ENCODE data around the gene SPTBN2. TPM values are rescaled to one million over a fixed set of nuclear protein-coding genes. Genes with fewer than 3 reads are reported as not detected.

The SPTBN2 gene
- 62.0 to 63.4 TPM (median 62.4 TPM) in 3 replicates for total RNA-seq

- peaks cover 28% of the 10 kb centered on the region for H3K4me1 Mint-ChIP-seq
- no peaks in the 10 kb centered on the region for H3K36me3 Mint-ChIP-seq
- no peaks in the 10 kb centered on the region for H3K9me3 Mint-ChIP-seq
- TF ChIP-seq CTCF (IDR thresholded peaks at IDR 0.05; ENCODE audit: unreplicated experiment) = no peak
- peak within 1 kb of the TSS; percentile 82 for H3K4me3 Mint-ChIP-seq
- peak in 1 of 2 experiments; percentile 65 for DNase-seq (ENCODE audit: low spot score in 2 of 2, unreplicated experiment in 2 of 2)
- peak within 1 kb of the TSS; percentile 79 for H3K27ac Mint-ChIP-seq
- peaks cover 45% of the 10 kb centered on the region for H3K27me3 Mint-ChIP-seq (ENCODE audit: low read depth)
Observed at GRCh38 chr11:66728693-66729385, at the start of gene SPTBN2. Gene SPTBN2 (minus strand): TSS chr11:66729216. CDS start chr11:66721240, 7,976 bp downstream.

- Mint-ChIP-seq H3K9me3 (no peaks in the 10 kb centered on the region), H3K27me3 (ENCODE audit: low read depth) (no peaks in the 10 kb centered on the region), H3K27ac (peak overlapping the region; percentile 47), H3K4me1 (peaks cover 8% of the 10 kb centered on the region), H3K36me3 (peaks cover 8% of the 10 kb centered on the region), H3K4me3 (no peak overlapping the region)
- DNase-seq (ENCODE audit: low spot score in 2 of 2, unreplicated experiment in 2 of 2) = no peak
- no peak for TF ChIP-seq CTCF (IDR thresholded peaks at IDR 0.05; ENCODE audit: unreplicated experiment)
Observed at GRCh38 chr11:66768818-66769217, 39.8 kb upstream of the SPTBN2 start.

- H3K36me3 Mint-ChIP-seq = peaks cover 8% of the 10 kb centered on the region
- TF ChIP-seq CTCF (IDR thresholded peaks at IDR 0.05; ENCODE audit: unreplicated experiment) = no peak
- H3K27me3 Mint-ChIP-seq (ENCODE audit: low read depth) = no peaks in the 10 kb centered on the region
- peaks cover 8% of the 10 kb centered on the region for H3K4me1 Mint-ChIP-seq
- H3K27ac Mint-ChIP-seq = peak overlapping the region; percentile 47
- no peaks in the 10 kb centered on the region for H3K9me3 Mint-ChIP-seq
- no peak for DNase-seq (ENCODE audit: low spot score in 2 of 2, unreplicated experiment in 2 of 2)
- no peak overlapping the region for H3K4me3 Mint-ChIP-seq
Observed at GRCh38 chr11:66768088-66768521, 39.1 kb upstream of the SPTBN2 start.

GRCh38 chr11:66767666-66768065 is 38.6 kb upstream of the SPTBN2 start:
- peaks cover 8% of the 10 kb centered on the region for H3K4me1 Mint-ChIP-seq
- H3K27me3 Mint-ChIP-seq (ENCODE audit: low read depth) = no peaks in the 10 kb centered on the region
- no peak for TF ChIP-seq CTCF (IDR thresholded peaks at IDR 0.05; ENCODE audit: unreplicated experiment)
- no peak for DNase-seq (ENCODE audit: low spot score in 2 of 2, unreplicated experiment in 2 of 2)
- H3K36me3 Mint-ChIP-seq = peaks cover 9% of the 10 kb centered on the region
- no peaks in the 10 kb centered on the region for H3K9me3 Mint-ChIP-seq
- H3K4me3 Mint-ChIP-seq = no peak overlapping the region
- H3K27ac Mint-ChIP-seq = peak overlapping the region; percentile 40

- Mint-ChIP-seq H3K36me3 (peaks cover 13% of the 10 kb centered on the region), H3K4me1 (peaks cover 8% of the 10 kb centered on the region), H3K4me3 (no peak overlapping the region), H3K9me3 (no peaks in the 10 kb centered on the region), H3K27ac (no peak overlapping the region), H3K27me3 (ENCODE audit: low read depth) (no peaks in the 10 kb centered on the region)
- DNase-seq (ENCODE audit: low spot score in 2 of 2, unreplicated experiment in 2 of 2) = no peak
- TF ChIP-seq CTCF (IDR thresholded peaks at IDR 0.05; ENCODE audit: unreplicated experiment) = no peak
Observed at GRCh38 chr11:66766681-66767080, 37.7 kb upstream of the SPTBN2 start.
